ENCODE data around the gene CEP350.

DNA sequence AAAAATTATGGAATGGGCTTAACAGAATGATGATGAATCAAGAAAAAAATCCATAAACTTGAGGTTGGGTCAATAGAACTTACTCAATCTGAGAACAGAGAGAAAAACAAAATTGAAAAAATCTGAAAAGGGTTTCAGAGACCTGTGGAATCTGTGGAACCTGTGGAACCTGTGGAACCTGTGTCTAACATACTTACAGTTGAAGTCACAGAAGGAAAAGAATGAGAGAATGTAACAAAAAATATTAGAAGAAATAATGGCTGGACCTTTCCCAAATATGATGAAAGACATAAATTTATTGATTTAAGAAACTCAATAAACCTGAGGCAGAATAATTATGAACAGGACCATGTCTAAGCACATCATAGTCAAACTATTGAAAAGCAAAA is 182.4 kb downstream of the CEP350 start:
- TF ChIP-seq, protein P1, sequence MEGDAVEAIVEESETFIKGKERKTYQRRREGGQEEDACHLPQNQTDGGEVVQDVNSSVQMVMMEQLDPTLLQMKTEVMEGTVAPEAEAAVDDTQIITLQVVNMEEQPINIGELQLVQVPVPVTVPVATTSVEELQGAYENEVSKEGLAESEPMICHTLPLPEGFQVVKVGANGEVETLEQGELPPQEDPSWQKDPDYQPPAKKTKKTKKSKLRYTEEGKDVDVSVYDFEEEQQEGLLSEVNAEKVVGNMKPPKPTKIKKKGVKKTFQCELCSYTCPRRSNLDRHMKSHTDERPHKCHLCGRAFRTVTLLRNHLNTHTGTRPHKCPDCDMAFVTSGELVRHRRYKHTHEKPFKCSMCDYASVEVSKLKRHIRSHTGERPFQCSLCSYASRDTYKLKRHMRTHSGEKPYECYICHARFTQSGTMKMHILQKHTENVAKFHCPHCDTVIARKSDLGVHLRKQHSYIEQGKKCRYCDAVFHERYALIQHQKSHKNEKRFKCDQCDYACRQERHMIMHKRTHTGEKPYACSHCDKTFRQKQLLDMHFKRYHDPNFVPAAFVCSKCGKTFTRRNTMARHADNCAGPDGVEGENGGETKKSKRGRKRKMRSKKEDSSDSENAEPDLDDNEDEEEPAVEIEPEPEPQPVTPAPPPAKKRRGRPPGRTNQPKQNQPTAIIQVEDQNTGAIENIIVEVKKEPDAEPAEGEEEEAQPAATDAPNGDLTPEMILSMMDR (IDR thresholded peaks at IDR 0.05) = no peak
- TF ChIP-seq ZFX (IDR thresholded peaks at IDR 0.05; ENCODE audit: borderline replicate concordance) = no peak
